ENCODE results near the gene MIF.

- TF ChIP-seq, protein P1, sequence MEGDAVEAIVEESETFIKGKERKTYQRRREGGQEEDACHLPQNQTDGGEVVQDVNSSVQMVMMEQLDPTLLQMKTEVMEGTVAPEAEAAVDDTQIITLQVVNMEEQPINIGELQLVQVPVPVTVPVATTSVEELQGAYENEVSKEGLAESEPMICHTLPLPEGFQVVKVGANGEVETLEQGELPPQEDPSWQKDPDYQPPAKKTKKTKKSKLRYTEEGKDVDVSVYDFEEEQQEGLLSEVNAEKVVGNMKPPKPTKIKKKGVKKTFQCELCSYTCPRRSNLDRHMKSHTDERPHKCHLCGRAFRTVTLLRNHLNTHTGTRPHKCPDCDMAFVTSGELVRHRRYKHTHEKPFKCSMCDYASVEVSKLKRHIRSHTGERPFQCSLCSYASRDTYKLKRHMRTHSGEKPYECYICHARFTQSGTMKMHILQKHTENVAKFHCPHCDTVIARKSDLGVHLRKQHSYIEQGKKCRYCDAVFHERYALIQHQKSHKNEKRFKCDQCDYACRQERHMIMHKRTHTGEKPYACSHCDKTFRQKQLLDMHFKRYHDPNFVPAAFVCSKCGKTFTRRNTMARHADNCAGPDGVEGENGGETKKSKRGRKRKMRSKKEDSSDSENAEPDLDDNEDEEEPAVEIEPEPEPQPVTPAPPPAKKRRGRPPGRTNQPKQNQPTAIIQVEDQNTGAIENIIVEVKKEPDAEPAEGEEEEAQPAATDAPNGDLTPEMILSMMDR (IDR thresholded peaks at IDR 0.05), result no peak
- TF ChIP-seq POLR2A (IDR thresholded peaks at IDR 0.05), result no peak
Observed at GRCh38 chr22:23909296-23909898, 15.2 kb downstream of the MIF start.

All from thyroid gland (tissue), 4 donors.